B cell (primary cell): Measurements from ENCODE around the gene ZMYM2. TPM values are rescaled to one million over a fixed set of nuclear protein-coding genes. Genes with fewer than 3 reads are reported as not detected.

Experiments used
- ATAC-seq: fragments of 200-7000 bp; cut with Tn5 transposase; one replicate; pipeline ENCODE4 v1.10.0; 2021; ENCODE audit warnings: low read depth, mild to moderate bottlenecking, moderate number of reproducible peaks, moderate library complexity
- CTCF ChIA-PET: fragments of 350-600 bp; sonication (Branson Sonifier 250); formaldehyde crosslinking; loops from one replicate; lab custom pipeline; 2021; ENCODE audit warnings: antibody characterized with exemption, inconsistent platforms; lab: Charles Lee
- POLR2A ChIA-PET: fragments of 350-600 bp; sonication (Branson Sonifier 250); formaldehyde crosslinking; loops from one replicate; lab custom pipeline; 2021; ENCODE audit warnings: antibody characterized with exemption; lab: Charles Lee
- DNase-seq: peaks from one replicate; pipeline ENCODE4 v3.0.0; 2013
- H2AFZ ChIP-seq: 2 replicates; pipeline ENCODE4 v1.6.1; 2012; ENCODE audit warnings: mild to moderate bottlenecking, low read depth, low read length; ENCODE audit not compliant: insufficient read depth, poor library complexity, severe bottlenecking
- H3K27ac ChIP-seq, 2 donors: 1 replicate in 1 of 2; 2 replicates in 1 of 2; pipeline ENCODE4 v1.5.1; 2012 to 2013; ENCODE audit warnings: low read length in 2 of 2, mild to moderate bottlenecking in 2 of 2, moderate library complexity in 1 of 2
- H3K27me3 ChIP-seq, 4 experiments: fragments of 200-600 bp in 1 of 4; sonication (generic) in 1 of 4; replicated peaks in 1 of 4; 1 replicate in 2 of 4; 2 replicates in 2 of 4; pipeline versions ENCODE4 v1.6.1 to v1.7.0; 2013 to 2016; ENCODE audit warnings: low read length in 3 of 4, mild to moderate bottlenecking in 2 of 4, mixed read lengths in 1 of 4, moderate library complexity in 1 of 4; ENCODE audit not compliant: insufficient read depth in 4 of 4, control insufficient read depth in 3 of 4; ENCODE audit errors: control extremely low read depth in 1 of 4
- H3K36me3 ChIP-seq, 2 experiments: replicated peaks in 1 of 2; 1 replicate in 1 of 2; 2 replicates in 1 of 2; pipeline versions ENCODE4 v1.6.1 to v1.7.1; 2013; ENCODE audit warnings: low read length in 1 of 2; ENCODE audit not compliant: insufficient read depth in 2 of 2, control insufficient read depth in 1 of 2; ENCODE audit errors: control extremely low read depth in 1 of 2, extremely low read depth in 1 of 2
- H3K4me1 ChIP-seq, 2 donors: fragments of 200-600 bp in 1 of 2; sonication (generic) in 1 of 2; 1 replicate in 1 of 2; 2 replicates in 1 of 2; pipeline versions ENCODE4 v1.5.1 to v1.6.1; 2013 to 2017; ENCODE audit warnings: low read length in 2 of 2; ENCODE audit not compliant: control insufficient read depth in 2 of 2, insufficient read depth in 2 of 2
- H3K4me2 ChIP-seq: replicated peaks from 2 replicates; pipeline ENCODE3; 2012; ENCODE audit warnings: mild to moderate bottlenecking, low read depth, low read length; ENCODE audit not compliant: poor library complexity, severe bottlenecking
- H3K4me3 ChIP-seq, 5 experiments: fragments of 200-600 bp in 1 of 5; sonication (generic) in 1 of 5; 1 replicate in 3 of 5; 2 replicates in 2 of 5; pipeline versions ENCODE4 v1.5.1 to v1.7.0; 2011 to 2016; ENCODE audit warnings: low read length in 4 of 5, mild to moderate bottlenecking in 4 of 5, low read depth in 2 of 5, control low read depth in 1 of 5, moderate library complexity in 1 of 5; ENCODE audit not compliant: insufficient read depth in 1 of 5; ENCODE audit errors: control extremely low read depth in 1 of 5, extremely low read depth in 1 of 5
- H3K79me2 ChIP-seq: fragments of 200-600 bp; sonication (generic); one replicate; pipeline ENCODE4 v1.6.0; 2016; ENCODE audit warnings: low read length; ENCODE audit not compliant: control insufficient read depth, insufficient read depth
- H3K9ac ChIP-seq: fragments of 200-600 bp; sonication (generic); 2 replicates; pipeline ENCODE4 v1.6.1; 2017; ENCODE audit warnings: mild to moderate bottlenecking, low read length, moderate library complexity
- H3K9me3 ChIP-seq, 3 donors: one replicate each; pipeline versions ENCODE4 v1.6.1 to v1.7.1; 2013; ENCODE audit warnings: low read length in 2 of 3; ENCODE audit not compliant: control insufficient read depth in 2 of 3, insufficient read depth in 1 of 3; ENCODE audit errors: control extremely low read depth in 1 of 3
- H4K20me1 ChIP-seq: 2 replicates; pipeline ENCODE4 v1.6.0; 2012; ENCODE audit warnings: mild to moderate bottlenecking, low read length; ENCODE audit not compliant: insufficient read depth, control insufficient read depth, poor library complexity, severe bottlenecking
- H3K27ac Mint-ChIP-seq: one replicate; pipeline ENCODE4 v1.8.0; 2021; ENCODE audit warnings: mixed read lengths
- H3K27me3 Mint-ChIP-seq: one replicate; pipeline ENCODE4 v1.8.0; 2021; ENCODE audit warnings: mixed read lengths
- H3K4me1 Mint-ChIP-seq: one replicate; pipeline ENCODE4 v1.8.0; 2021; ENCODE audit warnings: mixed read lengths
- H3K4me3 Mint-ChIP-seq: one replicate; pipeline ENCODE4 v1.8.0; 2021; ENCODE audit warnings: mixed read lengths
- H3K9me3 Mint-ChIP-seq: one replicate; pipeline ENCODE4 v1.8.0; 2022; ENCODE audit warnings: mixed read lengths; ENCODE audit not compliant: insufficient read depth
- CTCF ChIP-seq: fragments of 200-600 bp; IDR thresholded peaks from one replicate; pipeline ENCODE4 v1.8.0; 2022; ENCODE audit warnings: antibody characterized with exemption, mild to moderate bottlenecking
- EZH2 ChIP-seq: IDR thresholded peaks from 2 replicates; pipeline ENCODE4 v1.6.1; 2012; ENCODE audit warnings: borderline replicate concordance, low read depth, mild to moderate bottlenecking, moderate library complexity, low read length; ENCODE audit not compliant: insufficient read depth, poor library complexity, severe bottlenecking
- WGBS: methylation state at CpG from one replicate; pipeline ENCODE4 v1.1.5; 2013; ENCODE audit warnings: missing lambda C conversion rate; ENCODE audit not compliant: insufficient coverage; 5-methylcytosine and 5-hydroxymethylcytosine counted together
- intact Hi-C: fragments of 100-400 bp; cut with micrococcal nuclease; formaldehyde crosslinking; loops from one replicate; pipeline ENCODE4 v1.10.0; 2022
- polyA plus RNA-seq: library from polyadenylated mRNA; depleted of rRNA; stranded (reverse); fragments of >200 nt; gene quantifications from 2 replicates; pipeline ENCODE4 v1.2.3, GENCODE V29; 2012
- total RNA-seq, 2 donors: library from RNA; stranded (reverse); fragments of 120-200 nt in 1 of 2; gene quantifications; 1 replicate in 1 of 2; 2 replicates in 1 of 2; pipeline versions ENCODE4 v1.2.3 to v1.2.4, GENCODE V29; 2013 to 2022

Gene ZMYM2
- total and polyA plus RNA-seq, 2 donors (not counting 1 experiment from before 2014, with no cell fraction given) = 21.7 to 131 TPM

GRCh38 chr13:19940106-19940505, 18.4 kb upstream of the ZMYM2 start:
- ATAC-seq = no peak
- Mint-ChIP-seq H3K27me3 (peaks cover 13% of the 10 kb centered on the region), H3K4me3 (no peak overlapping the region), H3K27ac (no peak overlapping the region), H3K4me1 (no peaks in the 10 kb centered on the region), H3K9me3 (no peaks in the 10 kb centered on the region)
- H3K36me3 ChIP-seq = no peaks in the 10 kb centered on the region
- H3K27ac ChIP-seq = no peak overlapping the region
- no peaks in the 10 kb centered on the region for H3K9me3 ChIP-seq
- H3K79me2 ChIP-seq = no peaks in the 10 kb centered on the region
- H4K20me1 ChIP-seq = no peaks in the 10 kb centered on the region
- no peak overlapping the region for H2AFZ ChIP-seq
- no peaks in the 10 kb centered on the region for H3K4me1 ChIP-seq
- CTCF ChIA-PET = no interaction called here
- H3K4me2 ChIP-seq = no peak overlapping the region
- POLR2A ChIA-PET = no interaction called here
- TF ChIP-seq EZH2 = no peak
- no peak for TF ChIP-seq CTCF
- H3K27me3 ChIP-seq = peaks cover 0 to 3% (median 1%) of the 10 kb centered on the region in 4 experiments
- WGBS = no CpG with 5 or more reads among the region's 1 CpG
- no peak overlapping the region for H3K4me3 ChIP-seq
- no peak overlapping the region for H3K9ac ChIP-seq
- intact Hi-C loops = no loop called here
- no peak for DNase-seq

- H3K4me1 Mint-ChIP-seq = no peaks in the 10 kb centered on the region
- 97% methylated on average over 3 of the region's 7 CpGs for WGBS
- peaks cover 8% of the 10 kb centered on the region for H3K27me3 Mint-ChIP-seq
- no peak for TF ChIP-seq EZH2
- no peak for TF ChIP-seq CTCF
- Histone ChIP-seq H3K36me3 (no peaks in the 10 kb centered on the region), H3K4me1 (no peaks in the 10 kb centered on the region), H3K4me2 (no peak overlapping the region), H3K9me3 (no peaks in the 10 kb centered on the region), H3K4me3 (no peak overlapping the region), H2AFZ (no peak overlapping the region), H3K9ac (no peak overlapping the region), H3K27me3 (no peaks in the 10 kb centered on the region), H4K20me1 (no peaks in the 10 kb centered on the region), H3K27ac (no peak overlapping the region), H3K79me2 (no peaks in the 10 kb centered on the region)
- DNase-seq (no peak), ATAC-seq (no peak)
- H3K4me3 Mint-ChIP-seq = no peak overlapping the region
- intact Hi-C loops = loop anchor here (10.0 kb wide), 1 partner anchor 614 kb away; the partner anchor contains the start of gene IFT88
- CTCF ChIA-PET = interaction anchor here (1.0 to 1.8 kb wide), 3 partner anchors 10 to 34 kb away, joined by 3 to 5 read pairs (median 4); no protein-coding TSS in a partner anchor
- POLR2A ChIA-PET = interaction anchor here (0.5 kb wide), 1 partner anchor 32 kb away, joined by 3 read pairs; no protein-coding TSS in a partner anchor
- no peak overlapping the region for H3K27ac Mint-ChIP-seq
- no peaks in the 10 kb centered on the region for H3K9me3 Mint-ChIP-seq
These were observed 8.2 kb upstream of the ZMYM2 start for GRCh38 chr13:19950374-19950773.
